ENCODE measurements around the gene RAPGEF5.

DNA sequence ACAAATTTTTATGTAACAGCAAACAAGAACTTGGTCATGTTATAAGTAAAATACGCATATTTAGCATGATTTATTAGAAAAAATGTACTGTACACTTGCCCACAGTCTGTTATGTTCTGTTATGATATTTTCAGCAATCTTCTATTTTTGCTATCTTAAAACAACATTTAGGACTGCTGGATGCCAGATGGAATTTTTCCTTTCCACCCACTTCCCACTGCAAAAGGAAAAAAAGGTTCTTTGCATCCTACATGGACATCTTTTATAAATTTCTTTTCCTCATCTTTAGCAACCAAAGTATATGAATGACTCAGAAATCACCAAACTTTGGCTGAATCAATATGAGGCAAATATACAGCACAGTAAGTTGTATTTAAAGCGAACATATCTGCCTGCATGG, 146.0 kb downstream of the RAPGEF5 start:
- TF ChIP-seq POLR2AphosphoS5 (IDR thresholded peaks at IDR 0.05; ENCODE audit: insufficient read depth, low read depth, low read length) (no peak), EZH2 (IDR thresholded peaks at IDR 0.05; ENCODE audit: borderline replicate concordance, low read depth, low read length, severe bottlenecking) (no peak), POLR2A (IDR thresholded peaks at IDR 0.05; ENCODE audit: low read depth, low read length) (no peak), MYC (IDR thresholded peaks at IDR 0.05; ENCODE audit: low read depth, low read length) (no peak)
- TF ChIP-seq, protein P1, sequence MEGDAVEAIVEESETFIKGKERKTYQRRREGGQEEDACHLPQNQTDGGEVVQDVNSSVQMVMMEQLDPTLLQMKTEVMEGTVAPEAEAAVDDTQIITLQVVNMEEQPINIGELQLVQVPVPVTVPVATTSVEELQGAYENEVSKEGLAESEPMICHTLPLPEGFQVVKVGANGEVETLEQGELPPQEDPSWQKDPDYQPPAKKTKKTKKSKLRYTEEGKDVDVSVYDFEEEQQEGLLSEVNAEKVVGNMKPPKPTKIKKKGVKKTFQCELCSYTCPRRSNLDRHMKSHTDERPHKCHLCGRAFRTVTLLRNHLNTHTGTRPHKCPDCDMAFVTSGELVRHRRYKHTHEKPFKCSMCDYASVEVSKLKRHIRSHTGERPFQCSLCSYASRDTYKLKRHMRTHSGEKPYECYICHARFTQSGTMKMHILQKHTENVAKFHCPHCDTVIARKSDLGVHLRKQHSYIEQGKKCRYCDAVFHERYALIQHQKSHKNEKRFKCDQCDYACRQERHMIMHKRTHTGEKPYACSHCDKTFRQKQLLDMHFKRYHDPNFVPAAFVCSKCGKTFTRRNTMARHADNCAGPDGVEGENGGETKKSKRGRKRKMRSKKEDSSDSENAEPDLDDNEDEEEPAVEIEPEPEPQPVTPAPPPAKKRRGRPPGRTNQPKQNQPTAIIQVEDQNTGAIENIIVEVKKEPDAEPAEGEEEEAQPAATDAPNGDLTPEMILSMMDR (IDR thresholded peaks at IDR 0.05; ENCODE audit: extremely low read depth in 1 of 2, insufficient read depth in 1 of 2, low read depth in 1 of 2, low read length in 2 of 2): no peak

Measured in endothelial cell of umbilical vein (primary cell).